Epidermal melanocyte (primary cell): Measurements from ENCODE around the gene CIAO2B.
"Not testable (repeated sequence)": the region's sequence is repeated elsewhere in the genome, so short reads cannot be mapped to it uniquely, and the experiment has no call there.

ENCODE experiments used
- DNase-seq: peaks from one replicate; pipeline ENCODE4 v3.0.0; 2011; ENCODE audit warnings: low spot score; ENCODE audit not compliant: insufficient read length

Gene CIAO2B

DNA sequence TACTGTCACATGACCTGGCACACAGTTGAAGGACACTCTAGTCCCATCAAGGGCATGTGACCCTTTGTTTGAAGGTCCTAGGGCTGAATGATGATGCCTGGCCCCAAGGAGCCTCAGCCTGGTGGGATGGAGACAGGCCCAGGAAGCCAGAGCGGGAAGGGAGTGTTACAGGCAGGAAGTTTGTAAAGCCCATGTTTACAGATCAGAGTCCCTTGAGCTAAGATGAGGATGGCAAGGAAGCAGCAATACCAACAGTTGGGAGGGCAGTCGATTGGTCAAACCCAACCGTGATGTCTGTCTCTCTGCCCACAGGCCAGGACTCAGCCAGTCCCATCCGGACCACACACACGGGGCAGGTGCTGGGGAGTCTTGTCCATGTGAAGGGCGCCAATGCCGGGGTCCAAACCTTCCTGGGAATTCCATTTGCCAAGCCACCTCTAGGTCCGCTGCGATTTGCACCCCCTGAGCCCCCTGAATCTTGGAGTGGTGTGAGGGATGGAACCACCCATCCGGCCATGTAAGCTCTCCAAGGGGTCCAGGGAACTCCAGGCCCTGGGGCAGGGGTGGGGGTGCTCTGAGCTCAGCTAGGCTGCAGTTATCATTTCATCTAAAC lies 3.6 kb upstream of the CIAO2B start:
- no peak for DNase-seq

DNA sequence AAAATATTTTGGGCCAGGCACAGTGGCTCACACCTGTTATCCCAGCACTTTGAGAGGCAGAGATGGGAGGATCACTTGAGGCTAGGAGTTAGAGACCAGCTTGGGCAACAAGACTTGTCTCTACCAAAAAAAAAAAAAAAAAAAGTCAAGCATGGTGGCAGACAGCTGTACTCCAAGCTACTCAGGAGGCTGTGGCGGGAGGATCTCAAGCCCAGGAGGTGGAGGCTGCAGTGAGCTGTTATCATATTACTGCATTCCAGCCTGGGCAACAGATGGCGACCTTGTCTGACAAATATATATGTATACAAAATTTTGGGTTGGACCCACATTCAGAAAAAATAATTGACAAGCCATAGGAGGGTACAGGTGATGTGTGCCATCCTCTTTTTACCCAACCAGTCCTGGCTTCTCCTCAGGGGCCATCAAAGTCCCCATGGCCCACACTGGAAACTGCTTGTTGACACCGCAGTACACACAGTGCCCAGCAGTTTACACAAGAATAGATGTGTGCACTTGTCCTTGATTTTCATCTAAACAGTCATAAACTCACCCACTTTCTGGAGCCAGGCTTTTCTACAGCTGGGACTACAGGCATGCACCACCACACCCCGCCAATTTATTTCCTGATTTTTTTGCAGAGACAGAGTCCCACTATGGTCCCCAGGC lies 2.8 kb upstream of the CIAO2B start:
- DNase-seq: no peak

DNA sequence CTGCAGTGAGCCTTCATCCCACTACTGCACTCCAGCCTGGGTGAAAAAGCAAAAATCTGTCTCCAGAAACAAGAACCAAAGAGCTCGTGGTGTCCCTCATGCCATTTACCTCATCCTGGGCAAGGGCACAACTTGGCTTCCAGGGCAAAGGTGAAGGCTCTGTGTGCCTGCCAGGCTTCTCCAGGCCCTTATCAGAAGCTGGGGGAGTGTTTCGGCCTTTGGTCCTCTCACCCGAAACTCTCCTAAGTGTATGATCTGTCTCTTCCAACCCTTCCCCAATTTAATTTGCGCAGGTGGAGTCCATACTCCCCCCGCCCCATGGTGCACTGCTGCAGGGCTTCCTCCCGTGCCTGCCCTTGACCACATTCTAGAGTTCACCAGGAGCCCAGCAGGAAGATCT lies 2.3 kb upstream of the CIAO2B start:
- DNase-seq: no peak

DNA sequence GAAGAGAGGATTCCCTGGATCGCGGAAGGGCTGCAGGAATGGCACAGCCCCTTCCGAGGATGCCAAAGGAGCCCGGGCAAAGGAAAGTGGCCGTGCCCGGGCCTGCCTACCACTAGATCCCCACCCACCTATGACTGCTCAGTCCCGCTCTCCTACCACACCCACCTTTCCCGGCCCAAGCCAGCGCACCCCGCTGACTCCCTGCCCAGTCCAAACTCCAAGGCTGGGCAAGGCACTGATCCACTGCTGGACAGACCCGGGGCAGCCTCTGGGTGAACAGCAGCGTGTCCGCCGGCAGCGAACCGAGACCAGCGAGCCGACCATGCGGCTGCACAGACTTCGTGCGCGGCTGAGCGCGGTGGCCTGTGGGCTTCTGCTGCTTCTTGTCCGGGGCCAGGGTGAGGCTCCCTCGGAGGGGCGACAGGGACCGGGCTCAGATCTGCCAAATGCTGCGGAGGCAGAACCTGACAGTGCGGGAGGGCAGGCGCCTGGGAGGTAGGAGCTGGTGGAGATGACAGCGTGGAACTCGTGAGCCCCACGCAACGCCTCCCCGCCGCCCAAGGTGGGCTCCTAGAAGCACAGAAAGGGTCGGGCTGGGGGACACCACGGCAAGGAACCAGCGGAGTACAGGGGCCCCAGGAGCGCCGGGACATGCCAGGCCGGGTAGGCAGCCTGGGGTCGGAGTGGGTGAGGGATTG lies 1.3 kb upstream of the CIAO2B start, which contains the start of gene CES2:
CES2 (plus strand) TSS at position 203 of the 698 bp plus-strand sequence; CDS start at position 323, 120 bp downstream.
- peak; percentile 42 for DNase-seq

DNA sequence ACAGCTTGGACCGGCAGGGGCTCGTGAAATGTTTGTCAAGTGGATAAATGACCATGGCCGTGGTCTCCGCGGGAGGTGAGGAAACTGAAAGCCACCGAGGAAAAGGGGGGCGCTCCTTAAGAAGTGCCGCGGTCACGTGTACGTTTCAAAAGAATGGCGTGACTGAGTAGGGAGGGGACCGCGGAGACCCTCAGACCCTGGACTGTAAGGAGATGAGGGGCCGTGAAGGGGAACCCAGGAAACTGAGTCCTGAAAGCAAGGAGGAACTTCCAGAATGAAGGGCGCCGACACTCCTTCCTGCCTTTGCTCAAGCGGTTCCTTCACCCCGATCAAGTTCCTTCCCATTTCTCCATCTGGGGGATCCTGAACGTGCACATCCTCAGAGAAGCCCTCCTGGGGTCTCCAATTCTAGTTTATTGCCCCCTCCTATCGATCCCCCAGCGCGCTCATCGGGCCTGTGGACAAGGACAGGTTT lies 674 bp upstream of the CIAO2B start:
- not testable (repeated sequence) for DNase-seq

DNA sequence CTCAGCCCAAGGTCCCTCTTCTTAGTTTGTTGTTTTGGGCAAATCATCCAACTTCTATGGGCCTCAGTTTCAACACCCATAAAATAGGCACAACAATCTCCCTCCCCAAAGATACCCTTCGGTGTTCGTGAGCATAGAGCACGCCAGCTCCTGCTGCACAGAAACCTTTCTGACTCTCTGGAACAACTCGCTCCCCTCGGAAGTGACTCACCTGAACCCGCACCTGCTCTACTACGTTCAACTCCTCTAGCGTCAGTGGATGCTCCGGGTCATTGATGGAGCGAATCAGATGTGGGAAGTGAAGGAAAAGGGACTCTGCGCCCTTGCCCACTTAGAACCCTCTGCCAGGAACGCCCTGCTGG lies 445 bp downstream of the CIAO2B start:
- no peak for DNase-seq

DNA sequence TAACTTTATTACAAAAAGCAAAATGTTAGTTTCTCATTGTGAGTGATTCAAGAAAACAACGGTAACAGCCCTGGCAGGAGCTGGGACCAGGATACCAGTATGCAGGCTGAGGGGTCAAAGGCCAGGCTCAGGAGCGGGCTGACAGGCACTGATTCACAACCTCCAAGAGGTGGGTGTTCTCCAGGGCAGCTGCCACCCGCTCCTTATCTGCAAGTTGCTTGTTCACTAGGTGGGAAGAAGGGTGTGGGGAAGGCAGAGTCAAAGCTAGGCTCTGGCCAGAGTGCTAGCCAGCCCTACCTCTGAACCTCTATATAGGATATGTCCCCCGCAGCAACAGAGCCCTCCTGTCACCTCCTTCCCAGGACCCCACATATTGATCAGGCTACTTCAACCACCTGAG lies 2.1 kb downstream of the CIAO2B start:
- DNase-seq: no peak

DNA sequence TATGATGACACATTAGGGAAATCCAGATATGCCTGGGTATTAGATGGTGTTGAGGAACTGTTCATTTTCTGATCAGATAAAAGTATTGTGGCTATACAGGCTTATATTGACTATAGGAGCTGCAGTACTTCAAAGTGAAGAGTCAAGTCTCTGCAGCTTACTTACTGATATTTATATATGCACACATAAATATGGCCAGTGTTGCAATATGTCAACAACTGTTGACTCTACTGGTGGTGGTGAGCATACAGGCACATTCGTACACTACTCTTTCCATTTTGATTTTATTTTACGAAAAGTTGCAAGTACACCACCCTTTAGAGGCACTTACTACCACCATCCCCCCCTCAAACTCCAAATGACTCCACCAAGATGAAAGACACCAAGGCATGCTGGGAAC lies 2.5 kb downstream of the CIAO2B start:
- no peak for DNase-seq

DNA sequence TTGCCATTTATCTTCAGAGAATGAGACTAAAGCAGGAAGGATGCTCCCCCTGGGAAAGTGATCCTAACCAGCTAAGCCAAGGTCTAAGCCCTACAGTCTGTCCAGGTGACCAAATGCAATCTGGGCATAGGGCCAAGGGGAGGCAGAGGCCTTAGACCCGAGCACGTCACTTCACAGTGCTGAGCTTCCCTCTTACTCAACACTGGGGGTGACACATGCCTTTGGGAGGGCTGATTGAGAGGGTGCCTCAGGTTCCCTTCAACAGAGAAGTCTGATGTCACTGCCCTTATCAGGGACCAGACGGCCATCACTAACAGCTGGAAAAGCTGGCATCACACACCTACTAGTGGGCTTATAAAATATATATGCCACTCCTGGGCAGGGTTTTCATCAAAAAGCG lies 4.0 kb downstream of the CIAO2B start:
- no peak for DNase-seq

DNA sequence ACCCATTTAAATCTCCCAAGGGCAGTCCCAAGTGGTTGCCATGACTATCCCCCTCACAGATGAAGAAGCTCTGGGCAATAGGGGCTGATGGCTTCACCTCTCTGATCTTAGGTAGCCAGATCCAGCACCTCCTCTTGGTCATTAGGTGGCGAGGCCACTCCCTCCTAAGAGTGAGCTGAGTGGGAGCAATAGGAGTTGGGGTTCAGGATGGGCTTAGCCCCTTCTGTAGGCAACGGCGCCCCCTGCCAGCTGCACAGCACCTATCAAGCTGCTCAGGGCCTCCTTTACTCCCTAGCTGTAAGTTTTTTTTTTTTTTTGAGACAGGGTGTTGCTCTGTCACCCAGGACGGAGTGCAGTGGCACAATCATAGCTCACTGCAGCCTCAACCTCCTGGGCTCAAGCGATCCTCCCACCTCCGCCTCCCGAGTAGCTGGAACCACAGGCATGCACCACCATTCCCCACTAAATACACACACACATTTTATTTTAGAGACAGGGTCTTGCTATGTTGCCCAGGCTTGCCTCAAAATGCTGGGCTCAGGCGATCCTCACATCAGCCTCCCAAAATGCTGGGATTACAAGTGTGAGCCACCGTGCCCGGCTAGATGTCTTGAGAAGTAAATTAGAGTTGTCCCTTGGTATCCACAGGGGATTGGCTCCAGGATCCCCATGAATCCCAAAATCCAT lies 5.4 kb downstream of the CIAO2B start:
- no peak for DNase-seq

DNA sequence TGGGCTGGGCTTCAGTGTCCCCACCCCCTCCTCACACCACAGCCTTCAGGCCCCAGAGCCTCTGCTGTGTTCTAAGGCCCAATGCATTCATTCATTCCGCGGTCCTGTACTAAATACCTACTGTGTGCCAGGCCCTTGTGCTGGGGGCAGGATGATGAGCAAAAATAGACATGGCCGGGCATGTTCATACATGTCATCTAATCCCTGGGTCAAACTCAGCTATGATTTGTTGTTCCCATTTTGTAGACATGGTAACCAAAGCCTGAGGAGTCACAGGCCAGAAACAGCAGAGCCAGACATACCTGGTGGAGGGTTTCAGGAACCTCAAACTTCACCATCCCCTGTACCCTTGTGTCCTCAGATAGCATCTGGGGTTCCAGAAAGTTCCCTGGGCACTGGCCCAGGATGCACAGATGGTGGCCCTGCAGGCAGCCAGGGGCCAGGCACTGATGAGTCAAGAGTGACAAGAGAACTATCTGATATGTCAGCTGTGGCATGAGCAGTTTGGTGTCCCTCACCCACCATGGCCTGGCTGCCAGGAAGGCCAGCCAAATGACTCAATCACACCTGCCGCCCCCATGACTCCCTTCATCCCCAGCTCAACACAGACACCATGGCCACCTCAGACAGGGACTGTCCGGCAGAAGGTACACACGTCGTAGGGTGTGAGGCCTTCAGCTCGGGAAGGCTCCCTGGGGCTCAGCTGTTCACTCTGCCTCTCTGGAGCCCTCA lies 6.1 kb downstream of the CIAO2B start:
- no peak for DNase-seq

DNA sequence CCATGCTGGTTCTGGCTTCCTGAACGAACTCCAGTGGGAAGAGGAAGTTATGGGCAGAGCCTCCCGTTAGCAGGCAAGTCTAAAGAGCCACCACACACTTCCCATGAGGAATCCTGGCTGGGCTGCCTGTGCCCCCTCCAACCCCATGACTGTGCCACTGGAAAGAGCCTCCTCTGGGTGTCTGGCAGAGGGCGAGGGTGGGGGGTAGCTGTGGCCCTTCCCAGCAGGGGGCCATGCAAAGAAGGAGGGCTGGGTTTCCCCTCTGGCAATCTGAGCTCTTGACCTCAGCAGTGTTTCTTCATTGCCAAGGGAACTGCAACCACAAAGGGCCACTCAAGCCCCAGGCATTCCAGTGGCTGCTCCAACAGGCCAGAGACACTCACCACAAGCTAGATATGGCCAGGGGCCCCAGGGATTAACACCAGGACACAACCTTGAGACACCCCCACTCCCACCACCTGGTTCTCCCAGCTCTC lies 7.2 kb downstream of the CIAO2B start:
- DNase-seq: peak; percentile 58

DNA sequence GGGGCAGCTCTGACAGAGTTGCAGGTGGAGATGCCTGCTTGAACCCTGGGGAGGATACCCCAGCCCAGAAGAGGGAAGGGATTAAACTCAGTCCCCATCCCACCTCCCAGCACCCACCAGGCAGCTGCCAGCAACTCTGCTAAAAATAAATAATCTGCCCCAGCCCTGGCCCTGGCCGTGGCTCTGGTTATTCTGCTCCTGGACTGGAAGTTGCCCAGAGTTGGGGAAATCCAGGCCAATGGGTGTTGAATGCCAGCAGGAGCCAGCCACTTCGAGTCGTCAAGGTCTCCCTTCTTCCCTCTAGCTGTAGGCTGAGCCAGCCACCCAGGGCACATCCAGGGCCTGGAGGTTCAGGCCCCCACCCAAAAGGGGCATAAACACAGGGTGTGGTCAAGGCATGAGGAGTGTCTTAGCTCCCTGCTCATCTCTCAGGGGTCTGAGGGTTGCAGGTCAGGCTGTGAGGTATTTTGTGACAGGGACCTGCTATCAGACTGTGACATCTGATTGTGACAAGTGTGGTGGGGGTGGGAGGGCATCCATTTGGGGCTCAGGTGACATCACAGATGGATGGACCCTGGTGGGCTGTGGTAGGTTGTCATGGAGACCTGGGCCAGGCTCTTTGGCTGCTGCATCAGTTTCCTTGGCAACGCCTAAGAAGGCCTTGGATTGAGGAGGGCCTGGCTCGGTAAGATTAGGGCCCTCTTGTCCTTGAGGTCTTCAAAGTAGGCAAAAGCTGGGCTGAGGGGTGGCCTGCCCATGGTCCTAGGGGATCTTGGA lies 7.8 kb downstream of the CIAO2B start:
- no peak for DNase-seq

DNA sequence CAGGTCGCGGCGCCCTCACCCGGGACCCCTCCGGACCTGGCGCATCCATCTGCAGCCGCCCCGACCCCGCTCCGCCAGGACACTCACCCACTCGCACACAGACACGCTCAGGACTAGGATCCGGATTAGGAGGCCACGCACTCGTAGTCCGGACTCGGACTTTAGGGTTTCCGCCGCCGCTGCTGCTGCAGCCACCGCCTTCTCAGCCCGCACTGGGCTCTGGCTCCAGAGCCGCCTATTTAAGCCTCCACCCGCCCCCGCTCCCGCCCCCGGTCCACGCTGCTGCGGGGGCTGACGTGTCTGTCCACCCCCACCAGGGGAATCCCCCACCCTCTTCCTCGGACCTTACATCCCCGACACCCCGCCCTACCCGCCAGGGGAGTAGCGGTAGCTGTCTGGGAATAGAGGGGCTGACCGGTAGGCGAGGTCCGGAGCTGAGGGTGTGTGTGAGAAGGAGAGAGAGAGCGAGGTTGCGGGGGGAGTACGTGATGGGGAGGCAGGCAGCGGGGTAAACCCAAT lies 8.8 kb downstream of the CIAO2B start, which contains the start of gene RRAD:
RRAD (minus strand) TSS at position 214 of the 519 bp plus-strand sequence. CDS start 356 bp downstream, outside the sequence.
- DNase-seq: no peak

DNA sequence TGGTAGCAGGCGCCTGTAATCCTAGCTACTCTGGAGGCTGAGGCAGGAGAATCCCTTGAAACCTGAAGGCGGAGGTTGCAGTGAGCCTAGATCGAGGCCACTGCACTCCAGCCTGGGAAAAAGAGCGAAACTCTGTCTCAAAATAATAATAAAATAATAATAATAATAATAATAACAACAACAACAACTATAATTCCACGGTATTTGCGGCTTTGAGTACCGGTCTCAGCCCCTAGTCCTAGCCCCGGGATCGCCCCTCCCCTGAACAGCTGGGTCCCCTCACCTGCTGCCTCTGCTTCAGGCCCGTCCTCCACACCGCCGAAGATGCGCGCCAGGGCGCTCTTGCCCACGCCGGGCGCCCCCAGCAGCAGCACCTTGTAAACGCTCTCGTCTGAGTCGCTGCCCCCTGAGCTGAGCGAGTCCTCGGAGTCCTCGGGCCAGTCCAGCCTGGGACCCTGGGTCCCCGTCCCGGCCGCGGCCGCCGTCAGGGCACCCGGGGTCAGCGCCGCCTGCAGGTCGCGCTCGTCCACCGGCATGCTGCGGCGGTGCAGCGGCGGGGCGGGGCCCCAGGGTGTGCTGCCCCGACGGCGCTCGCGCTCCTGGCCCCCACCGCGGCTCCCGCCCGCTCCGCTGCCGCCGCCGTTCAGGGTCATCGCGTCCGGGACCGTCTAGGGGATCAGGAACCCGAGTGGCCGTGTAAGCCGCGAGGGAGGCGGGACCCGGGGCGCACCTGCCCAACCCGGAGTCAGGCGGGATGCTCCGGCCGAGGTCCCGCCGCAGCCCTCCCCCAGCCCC lies 9.5 kb downstream of the CIAO2B start:
- no peak for DNase-seq

DNA sequence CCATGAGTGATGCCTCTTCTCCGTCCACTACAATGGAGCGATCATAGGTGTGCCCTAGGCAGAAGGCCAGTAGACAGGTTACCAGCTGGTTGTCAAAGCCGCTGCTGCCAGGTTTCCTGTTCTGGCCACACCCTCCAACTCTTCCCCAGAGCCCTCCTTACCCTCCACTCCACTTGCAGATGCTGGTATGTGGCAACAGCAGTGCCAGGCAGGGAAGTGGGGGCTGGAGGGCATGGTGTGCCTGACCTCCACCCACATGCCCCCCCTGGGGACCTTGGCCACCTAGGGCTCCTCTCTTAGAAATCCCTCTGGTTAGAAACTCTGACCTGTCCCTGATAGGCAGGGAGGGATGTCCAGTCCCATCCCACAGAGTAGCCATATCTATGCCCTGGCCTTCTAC lies 10.3 kb downstream of the CIAO2B start:
- DNase-seq: no peak

DNA sequence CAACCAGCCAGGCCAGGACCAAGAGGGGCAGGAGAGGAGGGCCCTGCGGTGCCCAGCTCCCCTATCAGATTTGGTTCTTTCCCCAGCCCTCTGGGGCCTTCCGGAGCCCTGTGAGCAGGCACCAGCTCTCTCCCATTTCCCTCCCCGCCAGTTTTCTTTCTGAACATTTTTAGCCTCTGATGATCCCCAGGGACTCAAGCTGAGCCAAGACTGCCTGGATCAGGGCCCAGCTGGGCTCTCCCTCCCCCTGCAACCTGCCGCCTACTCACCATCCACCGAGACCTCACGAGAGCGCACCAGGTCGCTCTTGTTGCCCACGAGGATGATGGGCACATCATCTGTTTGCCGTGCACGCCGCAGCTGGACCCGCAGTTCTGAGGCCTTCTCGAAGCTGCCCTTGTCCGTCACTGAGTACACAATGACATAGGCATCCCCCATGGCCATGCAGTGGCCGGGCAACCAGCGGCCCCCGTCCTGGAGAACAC lies 10.9 kb downstream of the CIAO2B start:
- no peak for DNase-seq

DNA sequence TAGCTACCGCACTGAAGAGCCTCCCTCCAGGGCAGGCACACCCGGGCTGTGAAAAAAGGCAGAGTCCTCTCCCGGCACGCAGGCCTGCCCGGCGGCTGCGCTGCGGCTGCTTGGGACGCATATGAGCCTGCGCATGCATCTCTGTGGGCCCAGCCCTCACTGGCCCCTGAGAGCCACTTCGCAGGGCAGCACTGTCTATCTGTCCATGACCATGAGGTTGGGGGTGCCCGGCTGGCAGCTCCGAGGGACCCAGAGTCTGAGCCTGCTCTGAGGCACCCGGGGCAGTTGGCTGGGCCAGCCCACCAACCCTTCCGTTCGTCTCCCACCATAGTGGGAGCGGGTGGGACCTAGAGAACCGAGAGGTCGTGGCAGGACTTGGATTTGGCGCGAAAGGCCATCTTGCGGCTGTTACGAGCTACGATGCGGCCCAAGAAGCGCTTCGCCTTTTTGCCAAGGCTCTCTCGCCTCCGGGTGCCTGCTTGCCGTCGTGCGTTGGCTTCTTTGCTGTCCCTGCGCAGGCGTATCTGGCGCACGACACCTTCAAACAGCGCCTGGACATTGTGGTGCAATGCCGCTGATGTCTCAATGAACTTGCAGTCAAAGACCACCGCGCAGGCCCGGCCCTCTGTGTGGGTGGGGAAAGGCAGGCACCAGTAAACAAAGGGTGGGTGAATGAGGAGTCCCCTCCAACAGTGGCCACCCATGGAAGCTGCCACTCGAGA lies 12.3 kb downstream of the CIAO2B start:
- DNase-seq: no peak
